NB4 (cell line): Measurements from ENCODE around the gene MYOZ3.

Experiments
- CTCF ChIP-seq: IDR thresholded peaks from one replicate; pipeline ENCODE4 v1.5.1; 2012; ENCODE audit warnings: low read depth, low read length
- MAX ChIP-seq: IDR thresholded peaks from 2 replicates; pipeline ENCODE4 v1.6.1; 2011; ENCODE audit warnings: low read depth, low read length
- MYC ChIP-seq: IDR thresholded peaks from 2 replicates; pipeline ENCODE4 v1.6.1; 2011; ENCODE audit warnings: low read depth, low read length
- POLR2A ChIP-seq: IDR thresholded peaks from 2 replicates; pipeline ENCODE4 v1.6.1; 2011; ENCODE audit warnings: mild to moderate bottlenecking; ENCODE audit not compliant: insufficient read length; ENCODE audit errors: extremely low read depth

DNA sequence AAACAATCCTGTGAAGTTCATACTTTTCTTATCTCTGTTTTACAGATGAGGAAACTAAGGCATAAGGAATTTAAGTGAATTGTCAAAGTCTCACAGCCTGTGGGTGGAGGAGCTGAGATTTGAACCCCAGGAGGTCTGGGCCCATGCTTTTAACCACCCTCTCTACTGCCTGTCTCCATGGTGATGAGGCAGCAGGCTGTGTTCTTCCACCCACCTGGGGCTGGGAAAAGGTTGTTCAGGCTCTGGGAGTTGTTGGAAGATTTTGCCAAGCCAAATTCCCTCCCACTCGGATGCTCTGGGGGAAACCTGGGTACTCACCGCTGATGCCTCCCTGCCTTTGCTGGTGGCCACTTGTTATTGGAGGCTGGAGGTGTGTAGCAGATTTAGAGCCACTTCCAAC lies 38.9 kb upstream of the MYOZ3 start:
- no peak for TF ChIP-seq POLR2A
- no peak for TF ChIP-seq MAX
- no peak for TF ChIP-seq CTCF
- no peak for TF ChIP-seq MYC
